Measurements from ENCODE around the gene MEX3A. TPM values are rescaled to one million over a fixed set of nuclear protein-coding genes. Genes with fewer than 3 reads are reported as not detected.
A peak's percentile ranks its signal among the peaks of the same experiment; 100 is the strongest.

Gene MEX3A
- total RNA-seq: 1 to 10 TPM; 3.3 to 5.7 TPM

DNA sequence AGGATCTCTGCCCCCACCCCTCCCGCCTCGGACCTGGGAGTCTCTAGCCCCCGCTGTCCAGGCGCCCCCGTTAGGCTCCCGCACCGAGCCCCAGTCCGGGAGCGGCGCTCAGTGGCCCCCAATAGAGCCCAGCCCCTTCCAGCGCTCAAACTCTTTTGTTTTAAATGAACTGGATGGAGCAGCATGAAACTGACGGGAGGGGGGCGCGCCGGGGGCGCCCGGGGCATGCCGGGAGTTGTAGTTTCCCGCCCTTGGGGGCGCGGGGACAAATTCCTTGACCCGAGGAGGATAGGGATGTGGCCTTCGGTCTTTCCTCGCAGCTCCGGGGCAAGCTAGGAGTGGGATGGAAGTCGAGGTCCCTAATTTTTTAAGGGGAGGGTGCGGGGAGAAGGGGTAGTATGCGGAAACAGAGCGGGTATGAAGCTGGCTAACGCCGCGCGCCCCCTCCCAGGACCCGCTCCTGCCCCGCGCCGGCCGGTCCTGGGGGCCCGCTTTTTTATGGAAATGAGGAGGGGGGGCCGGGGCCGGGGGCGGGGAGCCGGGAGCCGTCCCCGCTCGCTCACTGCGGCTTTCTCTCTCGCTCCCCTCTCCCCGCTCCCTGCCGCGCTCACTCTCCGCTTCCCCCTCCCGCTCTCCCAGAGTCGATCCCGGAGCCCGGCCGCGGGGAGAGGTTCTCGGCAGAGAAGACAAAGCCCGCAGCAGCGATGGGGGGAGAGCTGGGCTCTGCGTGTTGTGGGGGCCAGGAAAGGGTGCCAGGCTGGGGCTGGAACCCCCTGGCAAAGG is at the start of gene MEX3A:
TSS of gene MEX3A (minus strand) at position 157 of the 783 bp plus-strand sequence. CDS start 467 bp downstream, outside the sequence.
- peak within 1 kb of the TSS; percentile 52 to 63 for H3K27ac ChIP-seq
- intact Hi-C loops (cut with DNase I): no loop called here
- peak; percentile 67 for DNase-seq (ENCODE audit: low spot score)
- no peaks in the 10 kb centered on the region for H3K27me3 ChIP-seq (replicated peaks; ENCODE audit: insufficient read depth)
- peak; percentile 62 for TF ChIP-seq POLR2AphosphoS5 (IDR thresholded peaks at IDR 0.05)
- no peak for TF ChIP-seq POLR2A (IDR thresholded peaks at IDR 0.05)
- H3K4me1 ChIP-seq (replicated peaks): no peaks in the 10 kb centered on the region
- H3K4me3 ChIP-seq: peak within 1 kb of the TSS; percentile 63 to 84
- no peaks in the 10 kb centered on the region for H3K36me3 ChIP-seq
- WGBS: under 1% methylated on average over 57 of the region's 62 CpGs
- no peaks in the 10 kb centered on the region for H3K9me3 ChIP-seq

GRCh38 chr1:156130578-156130942 is 48.3 kb upstream of the MEX3A start:
- DNase-seq (ENCODE audit: low spot score): no peak
- H3K4me1 ChIP-seq (replicated peaks): peaks cover 16% of the 10 kb centered on the region
- 75% methylated on average over 6 of the region's 6 CpGs for WGBS
- H3K27ac ChIP-seq: peak overlapping the region; percentile 80 to 86
- TF ChIP-seq, protein P1, sequence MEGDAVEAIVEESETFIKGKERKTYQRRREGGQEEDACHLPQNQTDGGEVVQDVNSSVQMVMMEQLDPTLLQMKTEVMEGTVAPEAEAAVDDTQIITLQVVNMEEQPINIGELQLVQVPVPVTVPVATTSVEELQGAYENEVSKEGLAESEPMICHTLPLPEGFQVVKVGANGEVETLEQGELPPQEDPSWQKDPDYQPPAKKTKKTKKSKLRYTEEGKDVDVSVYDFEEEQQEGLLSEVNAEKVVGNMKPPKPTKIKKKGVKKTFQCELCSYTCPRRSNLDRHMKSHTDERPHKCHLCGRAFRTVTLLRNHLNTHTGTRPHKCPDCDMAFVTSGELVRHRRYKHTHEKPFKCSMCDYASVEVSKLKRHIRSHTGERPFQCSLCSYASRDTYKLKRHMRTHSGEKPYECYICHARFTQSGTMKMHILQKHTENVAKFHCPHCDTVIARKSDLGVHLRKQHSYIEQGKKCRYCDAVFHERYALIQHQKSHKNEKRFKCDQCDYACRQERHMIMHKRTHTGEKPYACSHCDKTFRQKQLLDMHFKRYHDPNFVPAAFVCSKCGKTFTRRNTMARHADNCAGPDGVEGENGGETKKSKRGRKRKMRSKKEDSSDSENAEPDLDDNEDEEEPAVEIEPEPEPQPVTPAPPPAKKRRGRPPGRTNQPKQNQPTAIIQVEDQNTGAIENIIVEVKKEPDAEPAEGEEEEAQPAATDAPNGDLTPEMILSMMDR (IDR thresholded peaks at IDR 0.05): no peak
- TF ChIP-seq POLR2AphosphoS5 (IDR thresholded peaks at IDR 0.05): no peak
- no peak for TF ChIP-seq POLR2A (IDR thresholded peaks at IDR 0.05)
- H3K4me3 ChIP-seq: no peak overlapping the region
- intact Hi-C loops (cut with DNase I): loop anchor here (1.0 kb wide), 1 partner anchor 33 kb away; no protein-coding TSS in a partner anchor
- no peaks in the 10 kb centered on the region for H3K27me3 ChIP-seq (replicated peaks; ENCODE audit: insufficient read depth)
- H3K36me3 ChIP-seq: peaks cover 20 to 30% of the 10 kb centered on the region in 2 donors
- H3K9me3 ChIP-seq: no peaks in the 10 kb centered on the region

DNA sequence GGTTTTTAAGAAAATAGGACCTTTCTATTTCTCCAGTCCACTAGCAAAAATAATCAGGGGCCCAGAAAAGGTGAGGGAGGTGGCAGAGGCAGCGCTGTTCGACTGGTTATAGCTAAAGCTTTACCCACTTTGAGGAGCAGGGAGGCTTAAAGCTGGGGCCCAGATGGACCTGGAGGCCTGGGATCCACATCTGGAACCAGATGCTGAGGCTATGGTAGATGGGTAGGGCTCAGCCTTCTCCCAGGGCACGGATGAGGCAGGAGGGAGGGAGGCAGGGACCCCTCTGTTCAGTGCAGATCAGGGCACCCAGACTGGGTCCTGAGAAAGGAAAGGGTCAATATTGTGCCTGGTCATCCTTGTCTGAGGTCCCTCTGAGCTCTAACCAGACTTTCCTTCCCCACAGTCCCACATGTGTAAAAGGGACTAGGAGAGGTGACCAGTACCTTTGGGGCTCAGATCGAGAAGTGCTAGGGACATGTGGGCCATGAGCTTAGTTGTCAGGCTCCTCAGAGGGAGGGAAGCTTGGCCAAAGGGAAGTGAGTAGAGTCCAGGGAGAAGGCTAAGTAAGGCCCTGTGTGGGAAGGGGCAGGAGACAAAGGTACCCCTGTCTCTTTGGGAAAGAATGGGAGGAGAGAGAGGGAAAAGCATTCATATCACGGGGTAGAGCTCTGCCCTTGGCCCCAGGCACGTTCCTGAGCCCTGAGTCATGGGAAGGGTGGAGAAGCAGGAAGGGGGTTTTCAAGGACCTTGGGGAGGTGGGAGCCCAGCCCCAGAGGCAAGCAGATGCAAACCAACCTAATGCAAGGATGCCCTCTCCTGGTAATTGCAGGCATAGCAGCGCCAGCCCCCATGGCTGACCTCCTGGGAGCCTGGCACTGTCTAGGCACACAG is 47.7 kb upstream of the MEX3A start:
- peak overlapping the region; percentile 80 to 86 for H3K27ac ChIP-seq
- 21% methylated on average over 6 of the region's 7 CpGs for WGBS
- TF ChIP-seq POLR2AphosphoS5 (IDR thresholded peaks at IDR 0.05) (peak; percentile 85), POLR2A (IDR thresholded peaks at IDR 0.05) (peak; percentile 51)
- TF ChIP-seq, protein P1 (IDR thresholded peaks at IDR 0.05): peak; percentile 90 to 100 (median 97)
- H3K27me3 ChIP-seq (replicated peaks; ENCODE audit: insufficient read depth): no peaks in the 10 kb centered on the region
- H3K36me3 ChIP-seq: peaks cover 14 to 23% of the 10 kb centered on the region in 2 donors
- peak; percentile 82 for DNase-seq (ENCODE audit: low spot score)
- H3K4me3 ChIP-seq: no peak overlapping the region
- no peaks in the 10 kb centered on the region for H3K9me3 ChIP-seq
- peaks cover 23% of the 10 kb centered on the region for H3K4me1 ChIP-seq (replicated peaks)
- intact Hi-C loops (cut with DNase I): loop anchor here (1.0 kb wide), 1 partner anchor 33 kb away; no protein-coding TSS in a partner anchor

DNA sequence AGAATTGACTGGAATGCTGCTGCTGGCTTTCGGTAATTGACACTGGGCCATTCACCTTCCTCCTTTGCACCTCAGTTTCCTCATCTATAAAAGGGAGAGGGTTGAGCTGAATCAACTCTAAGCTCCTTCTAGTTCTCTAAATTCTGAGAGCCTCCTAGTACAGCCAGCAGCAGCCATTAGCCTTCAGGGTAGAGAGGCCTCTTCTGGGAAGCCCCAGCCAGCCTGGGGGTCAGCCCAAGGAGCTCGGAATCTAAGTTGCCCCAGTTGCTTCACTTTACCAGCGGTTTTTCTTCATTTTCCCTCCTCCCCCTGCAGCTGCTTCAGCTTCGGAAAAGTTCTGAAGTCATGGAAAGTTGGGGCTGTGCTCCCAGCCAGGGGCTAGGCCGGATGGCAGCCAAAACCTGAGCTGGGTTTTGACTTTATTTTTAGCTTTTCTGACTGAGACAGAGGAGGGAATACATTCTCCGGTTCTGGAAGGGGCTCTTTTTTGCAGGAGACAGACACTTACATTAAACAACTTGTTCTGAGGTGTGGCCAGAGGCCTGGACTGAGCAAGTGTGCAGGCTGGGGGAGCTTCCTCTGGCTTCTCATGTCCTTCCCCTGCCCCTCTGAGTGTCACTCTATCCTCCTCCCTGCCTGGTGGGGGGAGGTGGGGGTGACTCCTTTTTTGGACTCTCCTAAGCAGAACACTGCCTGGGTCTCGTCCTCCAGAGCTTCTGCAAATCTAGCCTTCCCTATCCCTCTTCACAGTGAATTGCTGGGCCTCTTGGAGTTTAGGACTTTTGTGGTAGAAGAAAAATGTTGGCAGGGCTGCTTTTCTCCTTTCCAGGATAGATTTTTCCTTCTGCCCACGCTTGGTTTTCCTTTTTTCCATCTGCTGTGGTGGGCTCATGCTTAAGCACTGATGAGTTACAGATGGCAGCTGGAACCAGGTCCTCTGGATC is 46.7 kb upstream of the MEX3A start:
- Histone ChIP-seq H3K27ac (peak overlapping the region; percentile 80 to 86), H3K4me1 (replicated peaks) (peaks cover 33% of the 10 kb centered on the region), H3K4me3 (no peak overlapping the region), H3K36me3 (peaks cover 6 to 13% of the 10 kb centered on the region in 2 donors), H3K9me3 (no peaks in the 10 kb centered on the region), H3K27me3 (replicated peaks; ENCODE audit: insufficient read depth) (no peaks in the 10 kb centered on the region)
- DNase-seq (ENCODE audit: low spot score): no peak
- peak; percentile 13 for TF ChIP-seq POLR2AphosphoS5 (IDR thresholded peaks at IDR 0.05)
- no peak for TF ChIP-seq POLR2A (IDR thresholded peaks at IDR 0.05)
- 20% methylated on average over 8 of the region's 8 CpGs for WGBS
- intact Hi-C loops (cut with DNase I): no loop called here

DNA sequence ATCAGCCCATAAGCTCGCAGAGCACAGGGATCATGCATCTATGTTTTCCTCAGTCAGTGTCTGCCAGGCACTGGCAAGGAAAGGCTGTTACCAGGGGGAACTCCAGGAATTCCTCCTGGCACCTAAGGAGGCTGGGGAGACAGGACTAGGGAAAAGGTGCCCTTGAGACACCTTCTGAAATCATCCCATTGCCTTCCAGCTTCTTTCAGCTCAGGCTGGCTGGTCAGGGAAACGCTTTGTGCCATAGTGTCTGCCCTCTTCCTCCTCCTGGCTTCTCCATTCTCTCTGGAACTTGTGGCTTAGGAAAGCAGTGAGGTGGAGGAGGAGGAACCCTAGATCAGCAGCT is 46.0 kb upstream of the MEX3A start:
- WGBS: 38% methylated on average over 2 of the region's 2 CpGs
- DNase-seq (ENCODE audit: low spot score): no peak
- intact Hi-C loops (cut with DNase I): no loop called here
- H3K4me1 ChIP-seq (replicated peaks): peaks cover 37% of the 10 kb centered on the region
- H3K36me3 ChIP-seq: peaks cover 0 to 13% of the 10 kb centered on the region in 2 donors
- H3K27ac ChIP-seq: peak overlapping the region; percentile 80 to 86
- no peaks in the 10 kb centered on the region for H3K27me3 ChIP-seq (replicated peaks; ENCODE audit: insufficient read depth)
- no peak overlapping the region for H3K4me3 ChIP-seq
- H3K9me3 ChIP-seq: no peaks in the 10 kb centered on the region
- TF ChIP-seq, protein P1 (IDR thresholded peaks at IDR 0.05): no peak
- TF ChIP-seq POLR2A (IDR thresholded peaks at IDR 0.05): no peak
- no peak for TF ChIP-seq POLR2AphosphoS5 (IDR thresholded peaks at IDR 0.05)

All from prostate gland (tissue), 2 donors.